OCI-LY7 (cell line): Measurements from ENCODE around the gene KLHL3. TPM values are rescaled to one million over a fixed set of nuclear protein-coding genes. Genes with fewer than 3 reads are reported as not detected.

Experiments
- BruUV-seq: library from RNA; stranded (reverse); fragments of 400-500 nt; replicated peaks from 2 replicates; lab custom pipeline; 2021; lab: Mats Ljungman, UMichigan
- CTCF ChIA-PET: fragments of 300-600 bp; sonication (Branson Sonifier 250); formaldehyde crosslinking; loops from one replicate; lab custom pipeline; 2022; ENCODE audit warnings: antibody characterized with exemption; ENCODE audit not compliant: unreplicated experiment; lab: Charles Lee
- POLR2A ChIA-PET: fragments of 300-600 bp; sonication (Branson Sonifier 250); formaldehyde crosslinking; loops from one replicate; lab custom pipeline; 2022; ENCODE audit warnings: antibody characterized with exemption; lab: Charles Lee
- DNase-seq: peaks from one replicate; pipeline ENCODE4 v3.0.0-alpha.2; 2015; ENCODE audit warnings: low spot score
- H2AFZ ChIP-seq: fragments of 200-600 bp; sonication (generic), shearing (Covaris generic); 2 replicates; pipeline ENCODE4 v1.6.1; 2014; ENCODE audit warnings: mild to moderate bottlenecking, antibody characterized with exemption, low read length, moderate library complexity
- H3K27ac ChIP-seq: fragments of 200-600 bp; sonication (generic); 2 replicates; pipeline ENCODE4 v1.5.1; 2014; ENCODE audit warnings: mixed run types, low read depth, mild to moderate bottlenecking, moderate library complexity, low read length, inconsistent platforms; ENCODE audit not compliant: poor library complexity, severe bottlenecking
- H3K36me3 ChIP-seq: fragments of 200-600 bp; sonication (generic); 2 replicates; pipeline ENCODE4 v1.6.1; 2014; ENCODE audit warnings: mild to moderate bottlenecking, antibody characterized with exemption, low read length, moderate library complexity, mixed read lengths; ENCODE audit not compliant: insufficient read depth
- H3K4me1 ChIP-seq: fragments of 200-600 bp; sonication (generic); 2 replicates; pipeline ENCODE4 v1.5.1; 2014; ENCODE audit warnings: mild to moderate bottlenecking, low read length; ENCODE audit not compliant: insufficient read depth, poor library complexity, severe bottlenecking
- H3K4me2 ChIP-seq: fragments of 200-600 bp; sonication (generic); 2 replicates; pipeline ENCODE4 v1.6.1; 2014; ENCODE audit warnings: mild to moderate bottlenecking, low read length
- H3K4me3 ChIP-seq: fragments of 200-600 bp; sonication (generic); 2 replicates; pipeline ENCODE4 v1.5.1; 2014; ENCODE audit warnings: mild to moderate bottlenecking, low read depth, low read length; ENCODE audit not compliant: poor library complexity, severe bottlenecking
- H3K79me2 ChIP-seq: fragments of 200-600 bp; sonication (generic); 2 replicates; pipeline ENCODE4 v1.6.1; 2016; ENCODE audit warnings: low read depth, mild to moderate bottlenecking, low read length, moderate library complexity, mixed read lengths; ENCODE audit not compliant: insufficient read depth
- H3K9me2 ChIP-seq: fragments of 200-600 bp; sonication (generic); 2 replicates; pipeline ENCODE4 v1.6.1; 2016; ENCODE audit warnings: mild to moderate bottlenecking, low read length, mixed read lengths; ENCODE audit not compliant: insufficient read depth
- H3K9me3 ChIP-seq: fragments of 200-600 bp; sonication (generic); 2 replicates; pipeline ENCODE4 v1.6.1; 2014; ENCODE audit warnings: mild to moderate bottlenecking, mixed run types, low read length, mixed read lengths
- H4K20me1 ChIP-seq: fragments of 200-600 bp; sonication (generic); 2 replicates; pipeline ENCODE4 v1.6.1; 2014; ENCODE audit warnings: mild to moderate bottlenecking, antibody characterized with exemption, low read length, moderate library complexity, mixed read lengths; ENCODE audit not compliant: insufficient read depth
- EZH2phosphoT487 ChIP-seq: fragments of 200-600 bp; sonication (generic); IDR thresholded peaks from 2 replicates; pipeline ENCODE4 v1.6.1; 2018; ENCODE audit warnings: low read depth, borderline replicate concordance, mild to moderate bottlenecking, mixed run types, antibody characterized with exemption, low read length, moderate library complexity, mixed read lengths
- intact Hi-C: fragments of 100-400 bp; cut with micrococcal nuclease; formaldehyde crosslinking; loops from one replicate; pipeline ENCODE4 v1.10.0; 2022; ENCODE audit not compliant: unreplicated experiment
- total RNA-seq, 2 experiments: library from RNA; depleted of rRNA in 1 of 2; stranded (reverse); fragments of >200 nt in 1 of 2; shearing (Covaris generic) in 1 of 2; gene quantifications; 2 replicates each; pipeline ENCODE4 v1.2.3, GENCODE V29; 2014 to 2022
- TF ChIP-seq, protein P1 (sequence below): fragments of 200-600 bp; sonication (generic); conservative IDR thresholded peaks from 2 replicates; pipeline ENCODE4 v1.5.1; 2014; ENCODE audit warnings: mild to moderate bottlenecking, antibody characterized with exemption, low read length, moderate library complexity, mixed read lengths

The KLHL3 gene
- total RNA-seq, 2 experiments from 2014 or later = 0.28 to 6.2 TPM

DNA sequence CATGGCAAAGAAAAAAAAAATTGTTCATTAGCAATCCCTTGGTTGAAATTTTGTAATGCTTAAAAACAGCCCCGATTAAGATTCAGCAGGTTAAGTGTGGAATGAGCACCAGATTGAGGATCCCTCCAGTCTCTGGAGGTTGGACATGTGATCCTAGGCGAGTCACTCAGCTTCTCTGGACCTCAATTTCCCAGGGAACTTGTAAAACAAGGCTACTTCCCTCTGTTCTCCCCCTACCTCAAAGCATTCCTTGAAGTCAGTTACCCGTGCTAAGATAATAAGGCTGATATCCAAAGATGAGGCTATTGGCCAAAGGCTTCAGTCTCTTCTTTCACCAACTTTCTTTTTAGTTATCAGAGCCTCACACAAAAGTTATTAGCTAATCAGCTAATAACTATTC lies 2.9 kb downstream of the KLHL3 start:
- POLR2A ChIA-PET = no interaction called here
- Histone ChIP-seq H3K79me2 (no peaks in the 10 kb centered on the region), H3K4me1 (peaks cover 6% of the 10 kb centered on the region), H4K20me1 (no peaks in the 10 kb centered on the region), H3K27ac (no peak overlapping the region), H2AFZ (no peak overlapping the region), H3K4me3 (no peak overlapping the region), H3K36me3 (no peaks in the 10 kb centered on the region), H3K9me2 (no peaks in the 10 kb centered on the region), H3K4me2 (no peak overlapping the region), H3K9me3 (0 out of 2 replicates have a peak, but pooled peaks cover 3% of the 10 kb centered on the region)
- intact Hi-C loops = no loop called here
- no peak for TF ChIP-seq EZH2phosphoT487
- TF ChIP-seq, protein P1, sequence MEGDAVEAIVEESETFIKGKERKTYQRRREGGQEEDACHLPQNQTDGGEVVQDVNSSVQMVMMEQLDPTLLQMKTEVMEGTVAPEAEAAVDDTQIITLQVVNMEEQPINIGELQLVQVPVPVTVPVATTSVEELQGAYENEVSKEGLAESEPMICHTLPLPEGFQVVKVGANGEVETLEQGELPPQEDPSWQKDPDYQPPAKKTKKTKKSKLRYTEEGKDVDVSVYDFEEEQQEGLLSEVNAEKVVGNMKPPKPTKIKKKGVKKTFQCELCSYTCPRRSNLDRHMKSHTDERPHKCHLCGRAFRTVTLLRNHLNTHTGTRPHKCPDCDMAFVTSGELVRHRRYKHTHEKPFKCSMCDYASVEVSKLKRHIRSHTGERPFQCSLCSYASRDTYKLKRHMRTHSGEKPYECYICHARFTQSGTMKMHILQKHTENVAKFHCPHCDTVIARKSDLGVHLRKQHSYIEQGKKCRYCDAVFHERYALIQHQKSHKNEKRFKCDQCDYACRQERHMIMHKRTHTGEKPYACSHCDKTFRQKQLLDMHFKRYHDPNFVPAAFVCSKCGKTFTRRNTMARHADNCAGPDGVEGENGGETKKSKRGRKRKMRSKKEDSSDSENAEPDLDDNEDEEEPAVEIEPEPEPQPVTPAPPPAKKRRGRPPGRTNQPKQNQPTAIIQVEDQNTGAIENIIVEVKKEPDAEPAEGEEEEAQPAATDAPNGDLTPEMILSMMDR = no peak
- CTCF ChIA-PET = no interaction called here
- no peak for DNase-seq
- no TSS peak for BruUV-seq

DNA sequence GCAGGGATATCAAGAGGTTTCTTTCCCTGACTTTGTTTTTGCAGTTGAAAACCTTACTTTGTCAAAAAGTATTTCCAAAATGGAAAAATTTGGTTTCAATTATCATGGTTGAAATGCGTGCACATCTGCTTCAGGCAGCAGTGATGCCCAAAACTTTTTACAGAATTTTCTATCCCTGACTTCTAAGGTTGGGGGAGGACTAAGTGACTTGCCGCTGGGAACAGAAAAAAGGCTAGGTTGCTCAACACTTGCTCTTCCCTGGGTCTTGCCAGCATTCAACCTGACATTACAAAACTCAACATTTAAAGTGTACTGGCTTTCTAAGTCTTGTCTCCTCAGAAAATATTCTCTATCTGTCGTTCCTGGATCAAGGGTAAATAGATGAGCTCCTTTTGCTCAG lies 4.7 kb downstream of the KLHL3 start:
- Histone ChIP-seq H3K4me2 (no peak overlapping the region), H4K20me1 (no peaks in the 10 kb centered on the region), H3K79me2 (no peaks in the 10 kb centered on the region), H3K36me3 (no peaks in the 10 kb centered on the region), H3K27ac (no peak overlapping the region), H3K4me3 (no peak overlapping the region), H3K9me3 (no peaks in the 10 kb centered on the region), H2AFZ (no peak overlapping the region), H3K9me2 (no peaks in the 10 kb centered on the region), H3K4me1 (peaks cover 6% of the 10 kb centered on the region)
- no peak for DNase-seq
- no peak for TF ChIP-seq EZH2phosphoT487
- TF ChIP-seq, protein P1 = no peak
- ChIA-PET POLR2A (interaction anchor here (1.2 kb wide), 1 partner anchor 12 kb away, joined by 3 read pairs; no protein-coding TSS in a partner anchor), CTCF (no interaction called here)
- BruUV-seq = no TSS peak
- intact Hi-C loops = no loop called here

DNA sequence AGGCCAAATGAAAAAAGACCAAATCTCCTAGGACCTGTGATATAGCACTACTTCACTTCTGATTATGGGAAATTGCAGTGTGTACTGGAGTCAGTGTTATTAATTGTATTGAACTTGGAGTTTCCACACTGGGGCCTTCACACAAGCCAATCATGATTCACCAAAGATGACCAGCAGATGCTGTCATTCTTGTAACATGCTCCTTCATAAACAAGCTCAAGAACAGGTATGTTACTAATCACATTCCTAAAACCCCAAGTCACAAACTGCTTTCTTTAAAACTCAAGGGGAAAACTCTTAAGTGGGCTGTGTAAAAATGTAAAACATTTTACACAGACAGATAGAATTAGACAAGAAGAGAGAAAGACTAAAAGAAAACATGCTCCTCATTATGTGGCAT lies 5.6 kb downstream of the KLHL3 start:
- Histone ChIP-seq H3K79me2 (no peaks in the 10 kb centered on the region), H4K20me1 (no peaks in the 10 kb centered on the region), H3K27ac (no peak overlapping the region), H3K36me3 (no peaks in the 10 kb centered on the region), H3K9me3 (no peaks in the 10 kb centered on the region), H3K4me1 (peaks cover 1% of the 10 kb centered on the region), H3K4me3 (no peak overlapping the region), H3K9me2 (no peaks in the 10 kb centered on the region), H2AFZ (no peak overlapping the region), H3K4me2 (no peak overlapping the region)
- CTCF ChIA-PET = no interaction called here
- intact Hi-C loops = no loop called here
- POLR2A ChIA-PET = interaction anchor here (1.2 kb wide), 1 partner anchor 13 kb away, joined by 3 read pairs; no protein-coding TSS in a partner anchor
- BruUV-seq = no TSS peak
- DNase-seq = no peak
- no peak for TF ChIP-seq EZH2phosphoT487
- TF ChIP-seq, protein P1 = no peak
